NCI-H2029 (cell line): ENCODE measurements around the gene ATG4B.
"Not testable (repeated sequence)": the region's sequence is repeated elsewhere in the genome, so short reads cannot be mapped to it uniquely, and the experiment has no call there.

Experiments
- DNase-seq: peaks from one replicate; lab custom pipeline; 2025; lab: John Stamatoyannopoulos, UW

Gene ATG4B

DNA sequence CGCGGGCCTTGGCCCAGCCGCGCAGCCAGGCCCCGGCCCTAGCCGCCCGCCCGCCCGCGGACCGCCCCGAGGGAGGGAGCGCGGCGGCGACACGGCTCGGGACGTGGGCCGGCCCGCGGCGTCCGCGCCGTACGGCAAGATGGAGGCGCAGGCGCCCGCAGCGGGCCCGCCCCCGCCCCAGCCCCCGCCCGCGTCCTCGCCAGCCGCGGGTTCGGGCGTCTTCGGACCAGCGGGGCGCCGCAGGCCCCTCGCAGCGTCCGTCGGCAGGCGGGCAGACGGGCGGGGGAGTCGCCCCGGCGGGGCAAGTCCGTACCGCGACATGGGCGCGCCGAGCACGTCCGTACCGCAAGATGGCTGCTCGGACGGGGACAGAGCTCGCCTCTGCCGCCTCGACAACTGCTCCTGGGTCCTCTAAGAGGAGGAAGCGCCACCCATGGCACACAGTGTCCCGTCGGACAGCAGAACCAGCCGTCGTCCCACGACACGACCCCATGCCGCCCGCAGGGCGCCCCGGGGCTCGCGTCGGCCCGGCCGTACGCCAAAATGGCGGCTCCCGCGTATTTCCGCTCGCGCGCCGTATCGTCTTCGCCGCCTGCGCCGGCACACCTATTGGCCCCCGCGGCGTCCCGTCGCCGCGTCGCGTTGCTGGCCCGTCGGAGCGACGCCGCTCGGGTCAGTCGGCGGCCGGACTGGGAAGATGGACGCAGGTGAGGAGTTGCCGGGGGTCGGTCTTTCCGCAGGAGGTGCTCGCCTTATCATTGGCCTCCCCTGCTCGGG is at the start of gene ATG4B, which contains the start of gene THAP4:
ATG4B (plus strand) TSS at position 676 of the 777 bp plus-strand sequence; CDS start at position 698, 22 bp downstream.
THAP4 (minus strand) TSS at position 141 of the 777 bp plus-strand sequence. CDS start 141 bp downstream, outside the sequence.
- peak; percentile 79 for DNase-seq

DNA sequence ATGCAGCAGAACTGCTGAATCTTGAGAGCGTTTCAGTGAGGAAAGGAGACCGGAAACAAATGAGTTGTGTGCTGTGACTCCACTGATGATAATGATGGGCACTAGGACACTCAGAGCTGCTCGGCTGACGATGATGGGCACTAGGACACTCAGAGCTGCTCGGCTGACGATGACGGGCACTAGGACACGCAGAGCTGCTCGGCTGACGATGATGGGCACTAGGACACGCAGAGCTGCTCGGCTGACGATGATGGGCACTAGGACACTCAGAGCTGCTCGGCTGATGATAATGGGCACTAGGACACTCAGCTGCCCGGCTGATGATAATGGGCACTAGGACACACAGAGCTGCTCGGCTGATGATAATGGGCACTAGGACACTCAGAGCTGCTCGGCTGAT is 47.6 kb upstream of the ATG4B start:
- not testable (repeated sequence) for DNase-seq

DNA sequence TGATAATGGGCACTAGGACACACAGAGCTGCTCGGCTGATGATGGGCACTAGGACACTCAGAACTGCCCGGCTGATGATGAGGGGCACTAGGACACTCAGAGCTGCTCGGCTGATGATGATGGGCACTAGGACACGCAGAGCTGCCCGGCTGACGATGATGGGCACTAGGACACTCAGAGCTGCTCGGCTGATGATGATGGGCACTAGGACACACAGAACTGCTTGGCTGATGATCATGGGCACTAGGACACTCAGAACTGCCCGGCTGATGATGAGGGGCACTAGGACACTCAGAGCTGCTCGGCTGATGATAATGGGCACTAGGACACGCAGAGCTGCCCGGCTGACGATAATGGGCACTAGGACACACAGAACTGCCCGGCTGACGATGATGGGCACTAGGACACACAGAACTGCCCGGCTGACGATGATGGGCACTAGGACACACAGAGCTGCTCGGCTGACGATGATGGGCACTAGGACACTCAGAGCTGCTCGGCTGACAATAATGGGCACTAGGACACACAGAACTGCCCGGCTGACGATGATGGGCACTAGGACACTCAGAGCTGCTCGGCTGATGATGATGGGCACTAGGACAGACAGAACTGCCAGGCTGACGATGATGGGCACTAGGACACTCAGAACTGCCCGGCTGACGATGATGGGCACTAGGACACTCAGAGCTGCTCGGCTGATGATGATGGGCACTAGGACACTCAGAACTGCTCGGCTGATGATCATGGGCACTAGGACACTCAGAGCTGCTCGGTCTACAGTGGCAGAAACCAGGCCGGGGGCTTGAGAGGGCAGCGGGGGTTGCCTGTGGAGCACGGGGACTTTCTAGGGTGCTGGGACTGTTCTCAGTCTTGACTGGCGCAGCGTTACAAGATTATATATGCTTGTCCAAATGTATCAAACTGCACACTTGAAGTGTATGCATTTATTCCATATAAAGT is 46.7 kb upstream of the ATG4B start:
- DNase-seq: not testable (repeated sequence)

DNA sequence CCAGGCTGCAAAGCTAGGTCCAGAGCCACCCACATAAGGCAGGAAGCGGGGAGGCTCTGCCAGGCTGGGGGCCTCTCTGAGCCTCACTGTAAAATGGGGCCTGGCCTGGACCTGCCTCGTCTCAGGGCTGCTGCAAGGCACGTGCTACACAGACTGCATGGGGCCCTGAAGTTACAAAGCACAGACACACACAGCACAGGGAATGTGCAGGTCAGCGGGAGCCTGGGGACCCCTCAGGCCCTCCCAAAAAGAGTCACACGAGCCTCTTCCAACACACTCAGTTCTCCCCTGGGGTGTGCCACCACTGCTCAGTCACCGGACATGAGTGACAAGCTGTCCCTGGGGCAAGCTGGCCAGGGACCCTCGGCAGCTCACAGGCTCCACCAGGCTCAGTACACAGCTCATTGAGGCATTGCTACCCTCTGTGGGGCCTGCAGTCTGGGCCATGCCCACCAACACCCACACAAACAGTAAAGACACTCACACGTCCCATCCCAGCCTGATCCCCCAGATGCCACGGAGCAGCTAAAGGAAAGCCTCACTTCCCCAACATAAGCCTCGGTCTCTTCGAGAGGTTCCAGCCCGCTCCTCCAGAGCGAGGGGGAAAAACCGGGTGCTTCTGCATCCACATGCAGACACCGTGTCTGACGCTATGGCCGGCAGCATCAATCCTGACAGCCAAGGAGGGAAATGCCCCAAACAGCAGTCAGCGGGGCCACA is 45.2 kb upstream of the ATG4B start:
- no peak for DNase-seq

DNA sequence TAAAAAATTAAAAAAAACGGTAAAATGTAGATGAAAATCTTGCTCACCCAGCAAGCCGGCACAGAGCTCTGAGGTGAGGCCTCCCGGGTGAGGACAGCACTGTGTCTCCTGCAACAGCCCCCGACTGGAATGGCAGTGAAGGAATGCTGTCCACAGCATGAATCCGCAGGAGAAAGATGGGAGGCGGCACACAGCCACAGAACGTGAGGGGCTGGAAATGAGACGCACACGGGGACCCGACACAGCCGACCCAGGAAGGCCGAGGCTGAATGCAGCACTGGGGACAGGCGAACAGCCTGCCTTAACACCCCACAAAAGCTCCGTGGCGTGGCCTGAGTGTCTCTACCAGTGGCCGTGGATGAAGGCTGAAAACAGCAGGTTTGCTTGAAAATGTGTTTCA is 44.2 kb upstream of the ATG4B start:
- no peak for DNase-seq

DNA sequence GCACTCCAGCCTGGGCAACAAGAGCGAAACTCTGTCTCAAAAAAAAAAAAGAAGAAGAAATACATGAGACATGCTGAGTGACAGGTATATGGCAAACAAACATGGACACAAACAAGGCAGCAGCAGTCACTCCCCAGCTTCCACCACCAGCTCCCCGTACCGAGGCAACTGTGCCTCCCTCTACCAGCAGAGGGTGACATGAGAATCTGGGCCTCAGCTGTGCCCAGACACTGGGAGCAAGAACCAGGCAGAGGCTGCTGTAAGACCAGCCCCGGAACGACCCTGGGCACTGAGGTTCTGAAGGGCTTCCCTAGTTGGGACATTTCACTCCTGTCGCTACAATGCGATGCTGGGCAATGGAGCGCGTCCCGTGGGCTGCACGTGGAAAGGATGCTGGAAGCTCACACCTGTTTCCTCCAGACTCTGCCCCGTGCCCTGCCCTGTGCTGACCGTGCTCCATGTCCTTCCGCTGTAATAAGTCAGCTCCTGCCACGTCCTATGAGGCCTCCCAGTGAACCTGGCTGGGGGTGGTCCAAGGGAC is 41.8 kb upstream of the ATG4B start:
- DNase-seq: no peak

DNA sequence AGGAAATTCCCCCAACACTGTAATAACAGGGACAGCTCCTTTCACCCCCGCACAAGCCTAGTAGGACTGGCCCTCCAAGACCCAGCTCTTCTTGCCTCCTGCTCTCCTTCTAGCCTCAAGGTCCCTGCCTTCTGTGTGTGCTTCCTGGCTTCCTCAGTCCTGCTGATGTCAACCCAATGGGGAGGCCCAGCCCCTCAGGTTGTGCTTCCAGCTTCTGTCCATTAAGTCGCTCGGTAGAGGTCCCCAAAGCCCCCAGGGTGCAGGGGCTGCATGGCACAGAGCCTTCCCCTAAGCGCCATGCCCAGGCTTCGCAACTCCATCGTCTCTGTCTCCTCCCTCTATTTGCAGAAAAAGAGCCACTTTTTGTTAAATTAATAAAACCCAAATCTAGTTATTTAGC is 39.9 kb upstream of the ATG4B start:
- no peak for DNase-seq

DNA sequence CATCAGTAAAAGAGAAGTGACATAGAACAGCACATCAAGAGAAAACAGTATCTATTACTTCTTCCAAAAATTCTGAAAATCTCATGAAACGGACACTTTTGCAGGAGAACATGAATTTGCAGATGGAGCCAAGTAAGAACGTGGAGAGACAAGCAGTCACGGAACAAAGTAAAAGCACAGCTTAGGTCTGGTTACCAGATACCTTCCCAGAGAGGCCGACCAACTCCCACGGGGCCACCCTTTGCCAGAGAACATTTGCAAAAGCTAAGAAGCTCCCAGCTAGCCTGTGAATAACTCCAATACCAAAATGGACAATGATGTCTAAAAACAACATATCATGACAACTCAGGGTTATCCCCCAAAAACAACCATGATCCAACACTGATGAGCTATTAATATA is 39.4 kb upstream of the ATG4B start:
- DNase-seq: no peak

DNA sequence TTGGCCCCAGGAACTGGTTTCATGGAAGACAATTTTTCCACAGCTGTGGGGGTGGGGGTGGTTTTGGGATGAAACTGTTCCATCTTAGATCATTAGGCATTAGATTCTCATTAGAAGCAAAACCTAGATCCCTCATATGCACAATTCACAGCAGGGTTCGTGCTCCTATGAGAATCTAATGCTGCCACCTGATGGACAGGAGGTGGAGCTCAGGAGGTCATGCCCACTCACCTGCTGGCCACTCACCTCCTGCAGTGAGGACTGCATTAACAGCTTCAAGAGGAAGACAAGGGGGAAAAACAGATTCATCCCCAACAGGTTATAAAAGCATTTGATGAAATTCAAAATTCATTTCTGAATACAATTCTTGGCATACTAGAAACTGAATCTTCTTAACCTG is 39.0 kb upstream of the ATG4B start:
- DNase-seq: no peak

DNA sequence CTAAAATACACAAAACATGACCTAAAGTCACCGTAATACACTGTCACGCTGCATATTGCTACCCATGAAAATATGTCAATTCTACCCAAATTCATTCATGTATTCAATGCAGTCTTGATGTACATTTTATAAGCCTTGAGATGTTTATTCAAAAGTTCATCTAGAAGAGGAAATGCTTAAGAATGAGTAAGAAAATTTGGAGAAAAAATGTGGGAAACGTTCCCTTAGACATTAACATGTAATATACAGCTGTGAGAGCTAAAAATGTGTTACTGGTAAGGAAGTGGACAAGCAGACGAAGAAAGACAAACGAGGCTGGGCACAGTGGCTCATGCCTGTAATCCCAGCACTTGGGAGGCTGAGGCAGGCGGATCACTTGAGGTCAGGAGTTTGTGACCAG is 37.9 kb upstream of the ATG4B start:
- no peak for DNase-seq

DNA sequence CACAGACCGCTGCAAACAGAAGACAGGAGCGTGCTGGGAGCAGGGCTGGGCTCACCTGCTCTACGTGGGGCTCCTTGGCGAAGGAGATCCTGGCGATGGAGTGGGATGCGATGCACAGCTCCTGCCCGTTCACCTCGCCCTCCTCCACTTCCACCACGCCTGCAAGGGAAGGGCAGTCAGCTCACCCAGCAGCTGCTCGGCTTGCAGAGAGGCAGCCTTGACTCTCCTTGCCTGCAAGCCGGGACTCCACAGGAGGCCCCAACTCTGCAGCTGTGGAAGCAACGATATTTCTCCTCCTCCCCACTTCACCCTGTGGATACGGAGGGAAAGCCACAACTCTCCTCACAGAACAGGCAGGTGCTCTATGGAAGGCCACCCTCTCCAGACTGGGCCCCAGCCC is 35.7 kb upstream of the ATG4B start:
- DNase-seq: no peak

DNA sequence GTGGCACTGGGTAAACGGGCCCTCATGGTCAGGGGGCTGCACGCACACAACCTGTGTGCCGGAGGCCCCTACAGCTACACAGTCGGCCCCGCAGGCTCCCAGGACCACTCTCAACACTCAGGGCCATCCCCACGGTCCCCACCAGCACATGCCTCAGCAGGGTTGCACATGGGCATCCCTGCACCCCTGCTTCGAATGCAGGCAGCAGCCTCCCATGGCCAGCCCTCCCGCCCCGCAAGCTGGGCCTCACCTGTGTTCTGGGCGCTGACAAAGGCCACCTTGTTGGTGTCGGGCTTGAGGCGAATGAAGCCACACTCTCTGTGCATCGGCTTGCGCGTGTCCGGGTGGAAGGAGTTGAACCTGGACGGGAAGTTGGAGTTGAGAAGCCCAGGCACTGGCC is 34.8 kb upstream of the ATG4B start:
- no peak for DNase-seq

DNA sequence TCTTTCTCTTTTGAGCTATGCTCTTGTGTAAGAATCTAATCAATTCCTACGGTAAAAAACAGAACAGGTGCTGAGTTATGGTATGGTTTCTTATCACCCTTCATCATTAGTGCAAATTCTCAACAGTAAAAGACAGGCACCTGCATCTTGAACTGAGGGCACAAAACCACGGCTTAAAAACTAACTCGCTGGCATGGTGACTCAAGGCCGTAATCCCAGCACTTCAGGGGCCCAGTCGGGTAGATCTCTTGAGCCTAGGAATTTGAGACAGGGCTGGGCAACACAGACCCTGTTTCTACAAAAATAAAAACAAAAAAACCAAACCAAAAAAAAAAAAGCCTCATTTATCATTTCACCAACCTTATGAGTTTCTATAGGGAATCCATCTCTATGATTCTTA is 33.8 kb upstream of the ATG4B start:
- no peak for DNase-seq

DNA sequence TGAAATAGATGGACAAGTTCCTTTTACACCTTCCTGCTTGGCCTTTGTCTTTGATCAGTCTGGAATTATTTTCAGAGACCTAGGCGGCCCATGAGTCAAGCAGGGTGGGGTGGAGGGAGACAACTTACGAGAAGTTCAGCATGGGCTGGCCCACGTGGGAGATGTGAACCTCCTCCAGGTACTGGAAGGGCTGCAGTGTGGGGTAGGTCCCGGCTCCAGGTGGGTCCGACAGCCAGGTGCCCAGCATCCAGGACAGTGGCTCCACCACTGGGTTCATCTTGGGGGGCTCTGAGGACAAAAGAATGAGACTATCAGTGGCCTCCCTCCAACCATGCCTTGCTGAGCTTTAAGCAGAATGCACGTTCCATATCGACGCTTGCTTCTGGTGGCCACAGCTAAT is 31.3 kb upstream of the ATG4B start:
- no peak for DNase-seq

DNA sequence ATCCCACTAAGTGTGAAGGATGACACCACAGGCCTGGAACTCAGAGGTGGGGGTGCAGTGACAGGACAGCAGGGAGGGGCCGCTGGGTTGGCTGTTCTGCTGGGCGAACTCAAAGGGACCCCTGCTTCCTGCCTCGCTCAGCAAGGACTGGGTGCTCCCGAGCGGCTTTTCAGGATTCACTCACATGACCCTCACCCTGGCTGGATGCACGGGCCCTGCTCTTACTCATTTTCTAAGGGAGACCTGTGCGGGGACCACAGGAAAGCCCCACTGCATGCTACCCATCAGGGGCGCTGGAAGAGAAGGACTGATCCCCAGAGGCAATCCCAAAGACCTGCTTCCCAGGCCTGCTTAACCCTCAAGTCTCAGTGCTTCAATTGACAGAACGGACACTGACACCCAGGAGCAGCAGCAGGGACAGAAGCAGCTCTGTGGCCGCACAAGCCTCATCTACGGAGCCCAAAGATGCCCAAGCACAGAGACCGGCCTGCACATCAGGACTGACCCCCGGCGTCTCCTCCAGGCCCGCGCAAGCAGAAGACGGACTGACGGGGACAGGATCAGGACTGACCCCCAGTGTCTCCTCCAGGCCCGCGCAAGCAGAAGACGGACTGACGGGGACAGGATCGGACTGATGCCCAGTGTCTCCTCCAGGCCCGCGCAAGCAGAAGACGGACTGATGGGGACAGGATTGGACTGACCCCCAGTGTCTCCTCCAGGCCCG is 30.2 kb upstream of the ATG4B start:
- no peak for DNase-seq

DNA sequence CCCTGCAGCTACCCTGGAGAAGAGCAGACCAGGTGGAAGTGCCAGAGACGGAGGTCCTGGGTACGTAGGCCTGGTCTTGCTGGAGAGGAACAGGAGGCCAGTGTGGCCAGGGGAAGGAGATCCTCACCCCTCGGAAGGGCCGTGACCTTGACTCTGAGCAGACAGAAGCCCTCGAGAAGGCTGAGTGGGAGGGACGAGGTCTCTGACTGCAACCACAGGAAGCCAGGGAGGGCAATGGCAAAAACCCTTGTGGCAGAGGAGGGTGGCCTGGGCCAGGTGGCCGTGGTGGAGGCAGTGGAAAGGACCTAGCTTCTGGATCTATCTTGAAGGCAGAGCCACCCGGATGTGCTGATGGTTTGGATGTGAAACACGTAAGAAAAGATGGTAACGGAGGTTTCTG is 28.6 kb upstream of the ATG4B start:
- no peak for DNase-seq

DNA sequence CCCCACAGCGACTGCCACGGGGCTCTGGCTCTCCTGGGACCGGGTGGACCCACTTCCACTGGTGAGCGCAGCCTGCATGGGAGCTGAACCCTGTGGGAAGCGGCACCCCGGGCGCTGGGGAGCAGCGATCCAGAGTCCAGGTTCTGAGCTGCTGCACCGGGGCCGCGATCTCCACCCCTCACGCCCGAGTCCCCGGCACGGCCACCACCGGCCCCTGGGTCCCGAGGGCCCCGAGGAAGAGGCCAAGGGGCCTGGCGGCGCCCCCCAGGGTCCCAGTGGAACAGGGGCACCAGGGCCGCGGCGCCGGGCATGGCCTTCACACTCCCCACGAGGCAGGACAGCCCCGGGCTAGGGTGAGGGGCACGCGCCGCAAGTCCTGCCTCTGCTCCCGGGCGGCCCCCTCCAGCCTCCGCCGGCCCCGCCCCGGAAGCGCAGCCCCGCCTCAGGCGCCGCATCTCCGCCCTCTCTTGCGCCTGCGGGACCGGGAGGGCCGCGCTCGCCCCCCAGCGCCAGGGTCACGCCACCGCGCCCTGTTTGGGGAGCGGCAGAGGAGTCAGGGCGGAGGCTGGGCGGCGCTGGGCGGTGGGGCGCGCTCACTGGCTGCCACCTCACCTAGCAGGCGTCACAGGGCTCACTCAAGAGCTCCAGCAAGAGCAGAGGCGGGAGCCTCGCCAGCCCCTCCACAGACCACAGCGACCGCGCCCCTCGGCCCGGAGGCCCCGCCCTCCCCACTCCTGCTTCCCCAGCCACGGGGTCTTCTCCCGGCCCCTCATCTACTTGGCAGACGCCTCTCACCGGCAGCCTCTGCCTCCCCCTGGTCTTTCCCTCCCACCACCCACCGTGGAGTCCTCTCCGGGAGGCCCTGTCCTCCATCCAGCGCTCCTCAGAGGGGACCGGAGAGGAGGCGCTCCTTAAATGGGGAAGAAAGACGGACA is 27.4 kb upstream of the ATG4B start:
- peak; percentile 89 for DNase-seq

DNA sequence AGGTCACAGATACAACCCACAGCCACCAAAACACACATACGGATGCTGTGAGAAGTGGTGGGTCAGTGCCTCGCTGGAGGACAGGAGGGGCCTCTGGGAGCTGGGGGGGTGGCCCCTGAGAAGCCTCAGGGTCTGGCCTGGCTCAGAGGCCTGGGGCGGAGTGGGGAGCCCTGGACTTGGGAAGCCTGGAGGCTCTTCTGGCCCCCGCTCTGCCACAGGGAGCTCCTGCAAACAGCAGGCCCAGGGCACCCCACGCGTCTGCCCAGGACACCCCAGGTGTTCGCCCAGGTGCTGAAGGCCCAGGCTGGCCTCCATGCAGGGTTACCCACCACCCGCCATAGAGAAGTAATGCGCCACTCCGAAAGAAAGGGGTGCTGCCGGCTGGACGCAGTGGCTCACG is 26.4 kb upstream of the ATG4B start:
- no peak for DNase-seq

DNA sequence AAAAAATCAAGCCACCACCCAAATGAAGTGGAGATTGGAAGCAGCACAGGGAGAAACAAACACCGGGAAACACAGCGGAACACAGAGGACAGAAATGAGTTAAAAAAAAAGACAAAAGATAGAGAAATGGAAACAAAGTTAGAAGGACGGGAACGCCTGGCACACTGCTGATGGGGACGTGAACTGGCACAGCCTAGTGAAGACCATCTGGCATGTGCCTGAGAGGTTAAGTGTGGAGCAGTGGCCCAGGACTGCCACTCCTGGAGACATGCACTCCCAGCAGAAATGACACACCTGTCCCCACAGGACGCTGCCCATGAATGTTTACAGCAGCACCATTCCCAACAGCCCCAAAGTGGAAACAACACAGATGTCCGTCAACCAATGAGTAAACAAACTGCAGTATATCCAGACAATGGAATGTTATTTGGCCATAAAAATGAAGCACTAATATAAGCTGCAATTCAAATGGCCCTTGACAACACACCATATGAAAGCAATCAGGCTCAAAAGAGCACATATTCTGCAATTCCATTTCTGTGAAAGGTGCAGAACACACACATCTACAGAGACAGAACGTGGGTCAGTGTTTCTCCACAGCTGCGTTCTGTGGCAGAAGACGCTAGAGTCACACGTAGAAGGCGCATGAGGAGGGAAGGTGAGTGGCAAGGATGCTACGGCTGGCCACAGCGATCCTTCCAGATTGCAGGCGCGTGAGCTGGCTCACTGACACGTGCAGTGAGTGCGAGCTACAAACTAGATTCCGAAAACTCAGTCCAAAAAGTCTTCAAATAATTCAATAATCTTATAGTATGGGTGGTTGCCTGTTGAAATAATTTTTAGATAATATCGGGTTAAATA is 25.1 kb upstream of the ATG4B start:
- DNase-seq: peak; percentile 59
